GM19468 (cell line): ENCODE measurements around the gene PHOX2A.

Experiments
- ATAC-seq: cut with Tn5 transposase; IDR thresholded peaks from one replicate; pipeline ENCODE4 v1.9.1; 2021; ENCODE audit warnings: mild to moderate bottlenecking, moderate library complexity, moderate number of reproducible peaks; ENCODE audit not compliant: unreplicated experiment; ENCODE audit errors: extremely low read depth

PHOX2A gene

GRCh38 chr11:72191961-72192381 lies 52.0 kb downstream of the PHOX2A start, which contains the start of gene FOLR1:
TSS of gene FOLR1 (plus strand) at chr11:72192140. CDS start at chr11:72192174, 34 bp downstream.
- no peak for ATAC-seq

- no peak for ATAC-seq
Measured at GRCh38 chr11:72190631-72191071, 53.3 kb downstream of the PHOX2A start.

GRCh38 chr11:72189455-72190250 lies 54.3 kb downstream of the PHOX2A start:
- no peak for ATAC-seq
